GM18517 (cell line): ENCODE results near the gene LHFPL3.
"Not testable (repeated sequence)": the region's sequence is repeated elsewhere in the genome, so short reads cannot be mapped to it uniquely, and the experiment has no call there.

ENCODE experiments used
- ATAC-seq: cut with Tn5 transposase; IDR thresholded peaks from one replicate; pipeline ENCODE4 v1.9.1; 2021; ENCODE audit warnings: mild to moderate bottlenecking, moderate library complexity; ENCODE audit not compliant: unreplicated experiment

Gene LHFPL3

DNA sequence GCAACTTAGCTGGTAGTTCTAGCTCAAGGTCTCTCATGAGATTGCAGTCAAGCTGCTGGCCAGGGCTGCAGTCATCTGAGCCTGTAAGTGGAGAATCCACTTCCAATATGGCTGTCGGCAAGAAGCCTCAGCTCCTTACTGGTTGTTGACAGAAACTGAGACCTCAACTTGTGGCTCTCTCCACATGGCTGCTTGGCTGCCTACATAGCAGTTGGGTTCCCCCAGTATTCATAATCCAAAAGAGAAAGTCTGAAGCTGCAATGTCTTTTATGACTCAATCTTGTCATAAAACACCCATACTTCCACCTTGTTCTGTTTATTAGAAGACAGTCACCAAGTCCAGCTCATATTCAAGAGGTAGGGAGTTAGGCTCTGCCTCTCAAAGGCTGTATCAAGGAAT lies 350.7 kb downstream of the LHFPL3 start:
- ATAC-seq = no peak

DNA sequence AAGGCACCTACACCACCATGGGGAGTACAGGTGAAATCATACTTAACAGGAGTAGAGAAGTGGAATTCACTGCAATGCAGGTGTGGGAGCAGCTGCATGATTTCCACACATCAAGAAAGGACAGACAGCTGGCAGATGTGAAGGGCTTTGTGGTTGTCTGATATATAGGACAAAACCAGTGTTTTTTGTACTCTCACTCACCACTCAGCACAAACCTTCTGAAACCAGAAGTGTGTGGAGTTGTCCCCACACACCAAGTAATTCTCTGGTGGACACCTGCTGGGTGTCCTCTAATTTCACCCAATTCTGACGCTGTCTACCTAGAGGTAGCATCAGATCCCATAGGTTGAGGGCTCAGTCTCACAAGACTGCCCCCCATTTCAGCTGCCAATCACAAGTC lies 357.9 kb downstream of the LHFPL3 start:
- no peak for ATAC-seq

DNA sequence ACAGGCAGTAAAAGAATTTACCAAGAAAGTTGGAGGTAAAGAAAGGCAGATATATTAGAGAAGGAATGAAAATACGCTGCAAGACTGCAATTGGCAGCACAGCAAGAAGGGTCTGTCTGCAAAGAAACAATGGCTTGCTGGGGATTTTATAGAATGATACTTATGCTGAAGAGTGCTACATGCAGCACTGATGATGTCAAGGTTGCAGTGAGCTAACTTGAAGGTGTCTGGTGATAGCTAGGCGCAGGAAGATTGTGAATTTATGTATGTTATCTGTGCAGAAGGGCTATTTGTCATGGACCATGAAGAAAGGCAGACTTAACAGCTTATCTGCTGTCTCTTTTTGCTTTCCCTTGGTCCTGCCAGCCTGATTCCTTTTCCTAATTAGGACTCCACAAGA lies 366.3 kb downstream of the LHFPL3 start:
- ATAC-seq = no peak

DNA sequence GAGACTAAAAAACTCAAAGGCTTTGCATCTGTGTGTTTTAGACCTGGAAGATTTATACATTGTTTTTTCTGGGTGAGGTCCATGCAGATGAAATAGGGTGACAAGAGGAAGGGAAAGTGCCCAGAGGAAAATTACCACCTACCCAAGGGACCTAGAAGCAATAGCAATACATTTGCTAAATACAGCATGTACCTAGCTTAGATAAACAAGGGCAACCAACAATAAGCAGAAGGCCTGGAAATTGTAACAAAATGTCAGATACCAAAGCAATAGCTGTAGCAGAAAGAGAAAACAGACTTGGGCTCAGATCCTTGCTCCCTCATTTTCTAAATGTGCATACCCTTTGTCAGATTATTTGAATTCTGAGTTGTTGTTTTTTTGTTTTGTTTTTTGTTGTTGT lies 367.2 kb downstream of the LHFPL3 start:
- no peak for ATAC-seq

DNA sequence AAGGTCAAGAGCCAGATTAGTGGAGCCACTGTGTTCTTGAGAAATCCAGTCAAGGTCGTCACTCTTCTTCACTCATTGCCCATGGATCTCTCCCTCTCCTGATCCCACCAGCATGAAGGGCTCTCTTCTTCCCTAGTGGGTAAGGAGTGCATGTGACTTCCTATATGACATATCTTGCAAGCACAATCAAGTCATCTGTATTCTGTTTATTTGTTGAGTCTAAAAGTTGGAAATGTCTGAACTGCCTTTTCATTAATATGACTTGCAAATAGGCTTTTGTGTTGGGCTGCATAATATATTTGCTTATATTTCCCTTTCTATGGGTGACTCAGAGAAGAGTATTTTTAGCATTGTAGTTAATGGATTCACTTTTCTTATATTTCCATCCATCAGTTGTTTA lies 371.9 kb downstream of the LHFPL3 start:
- ATAC-seq = no peak

DNA sequence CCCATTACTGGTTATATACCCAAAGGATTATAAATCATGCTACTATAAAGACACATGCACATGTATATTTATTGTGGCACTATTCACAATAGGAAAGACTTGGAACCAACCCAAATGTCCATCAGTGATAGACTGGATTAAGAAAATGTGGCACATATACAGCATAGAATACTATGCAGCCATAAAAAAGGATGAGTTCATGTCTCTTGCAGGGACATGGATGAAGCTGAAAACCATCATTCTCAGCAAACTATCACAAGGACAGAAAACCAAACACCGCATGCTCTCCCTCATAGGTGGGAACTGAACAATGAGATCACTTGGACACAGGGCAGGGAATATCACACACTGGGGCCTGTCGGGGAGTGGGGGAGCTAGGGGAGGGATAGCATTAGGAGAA lies 392.6 kb downstream of the LHFPL3 start:
- not testable (repeated sequence) for ATAC-seq

DNA sequence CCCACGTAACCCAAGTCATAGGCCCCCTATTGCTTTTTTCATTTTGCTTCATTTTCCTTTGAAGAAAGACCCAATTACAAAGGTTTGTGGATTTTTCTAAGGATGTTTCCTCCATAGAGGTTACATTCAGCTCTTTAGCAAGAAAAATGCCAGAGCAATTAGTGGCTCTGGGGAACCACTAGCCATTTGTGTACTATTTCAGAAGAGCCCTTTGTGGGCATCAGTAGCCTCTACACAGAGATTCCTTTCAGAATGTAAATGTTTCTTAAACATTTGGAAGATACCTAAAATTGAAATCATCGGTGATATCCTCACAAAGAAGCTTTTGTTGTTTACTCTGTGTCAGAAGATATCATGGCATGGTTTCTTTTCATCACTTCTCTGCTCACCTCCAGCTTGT lies 394.6 kb downstream of the LHFPL3 start:
- no peak for ATAC-seq

DNA sequence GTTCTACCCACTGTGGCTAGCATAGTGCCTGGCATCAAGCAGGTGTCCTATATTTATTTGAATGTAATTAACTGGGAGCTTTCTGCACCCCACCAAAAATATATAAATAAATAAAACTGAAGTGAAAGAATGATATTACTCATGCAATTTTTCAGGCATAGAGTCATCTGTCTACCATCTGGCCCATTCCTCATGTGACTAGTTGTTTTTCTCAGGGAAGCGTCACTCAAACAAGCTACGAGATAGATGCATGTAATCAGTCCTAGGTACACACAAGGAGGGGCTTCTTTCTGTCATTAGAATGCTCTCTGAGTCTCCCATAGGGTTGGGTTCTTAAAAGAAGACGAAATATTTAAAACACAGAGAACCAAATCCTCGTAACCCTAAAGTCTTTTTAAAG lies 430.1 kb downstream of the LHFPL3 start:
- no peak for ATAC-seq

DNA sequence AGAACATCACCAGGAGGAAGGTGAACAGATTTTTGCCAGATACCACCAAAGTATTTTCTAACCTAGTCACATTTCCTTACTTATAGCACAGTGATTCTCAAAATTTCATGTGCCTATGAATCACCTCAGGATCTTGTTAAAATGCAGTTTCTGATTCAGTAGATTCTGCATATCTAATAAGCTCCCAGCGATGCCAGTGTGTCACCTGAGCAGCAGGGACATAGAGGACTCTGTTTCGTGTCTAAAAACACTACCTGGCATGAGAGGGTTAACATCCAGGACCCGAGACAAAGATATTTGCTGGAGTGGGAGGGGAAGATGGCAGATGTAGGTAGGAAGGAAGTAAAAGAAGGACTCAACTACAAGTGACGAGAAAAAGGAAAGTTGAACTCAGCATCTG lies 433.5 kb downstream of the LHFPL3 start:
- ATAC-seq = no peak

DNA sequence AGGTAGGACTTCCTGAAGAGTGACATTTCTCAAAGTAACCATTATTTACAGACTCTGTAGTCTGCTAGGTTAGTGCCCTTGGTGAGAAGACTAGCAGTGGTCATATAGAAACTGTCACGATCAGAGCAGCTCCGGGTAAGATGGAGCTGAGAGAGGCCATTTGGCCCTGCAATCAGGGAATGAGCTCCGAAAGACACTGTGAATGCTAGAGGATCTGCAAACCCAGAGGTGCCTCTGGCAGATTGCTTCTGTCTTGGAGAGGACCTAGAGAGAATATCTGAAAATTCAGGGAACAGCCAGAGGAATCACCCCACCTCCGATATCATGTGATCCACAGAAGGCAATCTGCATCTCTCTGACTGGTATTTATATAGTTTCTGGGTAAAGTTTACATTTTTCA lies 438.7 kb downstream of the LHFPL3 start:
- no peak for ATAC-seq

DNA sequence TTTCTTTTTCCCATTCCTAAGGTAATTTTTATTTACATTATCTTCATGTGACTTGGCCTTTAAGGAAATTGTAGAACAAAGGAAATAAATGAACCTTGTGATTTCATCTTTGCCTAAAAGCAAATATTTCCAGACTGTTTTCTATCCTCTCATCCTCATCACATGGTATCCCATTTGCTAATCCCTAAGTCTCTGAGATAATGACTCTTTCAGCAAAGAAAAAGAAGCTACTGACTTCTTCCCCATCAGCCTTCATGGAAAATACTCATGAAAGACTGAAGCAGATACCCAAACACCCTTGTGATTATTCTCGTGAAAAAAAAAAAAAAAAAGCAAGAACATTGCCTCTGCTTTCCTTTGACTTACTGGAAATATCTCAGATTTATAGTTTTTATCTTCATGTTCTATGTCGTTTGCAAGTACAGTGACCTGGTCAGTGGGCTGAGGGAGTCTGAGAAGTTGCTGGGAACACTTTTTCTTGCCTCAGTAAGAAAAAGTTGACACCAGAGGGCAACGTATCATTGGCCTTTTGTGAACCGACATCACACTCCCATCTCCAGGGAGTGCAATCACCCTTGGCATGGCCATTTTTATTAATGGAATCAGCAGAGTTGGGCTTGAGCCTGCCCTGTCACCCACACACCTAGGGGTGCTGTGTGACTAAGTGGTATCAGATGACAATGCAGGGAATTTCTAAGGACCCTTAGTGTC lies 439.6 kb downstream of the LHFPL3 start:
- ATAC-seq = no peak

DNA sequence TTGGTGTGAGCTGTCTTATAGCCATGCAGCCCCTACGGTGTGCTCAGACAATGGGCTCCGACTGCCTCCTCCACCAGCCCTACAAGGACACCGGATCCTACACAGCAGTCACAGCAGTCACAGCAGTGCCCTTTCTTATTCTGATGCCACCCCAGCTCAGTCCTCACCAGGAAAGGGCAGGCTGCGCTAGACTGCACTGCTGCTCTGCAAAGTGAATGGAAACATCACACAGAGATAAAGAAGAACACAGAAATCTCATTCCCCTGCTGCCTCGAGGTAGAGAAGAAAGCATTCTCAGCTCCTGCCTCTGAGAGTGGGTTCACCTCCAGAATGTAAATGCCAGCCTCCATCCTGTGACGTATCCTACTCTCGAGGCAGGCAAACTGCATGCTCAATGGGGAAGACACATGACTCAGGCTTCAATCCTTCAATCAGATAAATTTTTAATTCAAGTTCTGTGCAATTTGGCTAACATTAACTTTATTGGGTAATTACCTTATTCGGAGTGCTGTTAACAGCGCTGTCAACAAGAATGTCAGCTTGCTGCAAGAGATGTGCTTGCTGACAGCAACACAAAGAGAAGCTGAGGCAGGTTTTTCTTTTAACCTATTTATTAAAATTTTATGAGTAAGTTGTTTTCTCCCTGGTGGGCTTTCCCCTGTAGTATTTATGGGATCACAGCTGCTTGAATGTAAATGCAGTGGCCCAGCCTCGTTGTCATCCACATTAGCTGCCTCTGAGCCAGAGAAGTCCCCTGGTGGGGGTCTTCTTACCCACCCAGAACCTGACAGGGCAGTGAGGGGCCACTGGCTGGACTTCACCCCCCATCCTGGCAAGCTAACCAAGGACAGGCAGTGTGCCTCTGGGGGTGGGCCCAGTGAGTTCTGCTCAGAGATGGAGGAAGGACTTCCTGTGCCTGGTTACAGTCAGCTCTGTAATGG lies 444.3 kb downstream of the LHFPL3 start:
- no peak for ATAC-seq

DNA sequence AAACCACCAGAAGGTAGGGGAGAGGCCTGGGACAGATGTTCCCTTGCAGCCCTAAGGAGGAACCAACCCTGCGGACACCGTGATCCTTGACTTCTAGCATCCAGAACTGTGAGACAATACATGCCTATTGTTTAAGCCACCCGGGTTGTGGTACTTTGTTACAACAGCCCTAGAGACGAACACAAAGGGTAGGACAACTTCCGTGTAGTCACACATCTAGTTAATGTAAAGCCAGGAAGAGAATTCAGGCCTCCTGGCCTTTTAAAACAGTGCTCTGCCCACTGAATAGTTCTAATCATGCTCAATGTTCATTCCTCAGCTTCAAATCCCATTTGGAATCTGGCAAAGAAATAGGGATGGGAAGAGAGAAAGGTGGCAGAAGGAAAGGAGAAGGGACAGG lies 445.4 kb downstream of the LHFPL3 start:
- ATAC-seq = no peak

DNA sequence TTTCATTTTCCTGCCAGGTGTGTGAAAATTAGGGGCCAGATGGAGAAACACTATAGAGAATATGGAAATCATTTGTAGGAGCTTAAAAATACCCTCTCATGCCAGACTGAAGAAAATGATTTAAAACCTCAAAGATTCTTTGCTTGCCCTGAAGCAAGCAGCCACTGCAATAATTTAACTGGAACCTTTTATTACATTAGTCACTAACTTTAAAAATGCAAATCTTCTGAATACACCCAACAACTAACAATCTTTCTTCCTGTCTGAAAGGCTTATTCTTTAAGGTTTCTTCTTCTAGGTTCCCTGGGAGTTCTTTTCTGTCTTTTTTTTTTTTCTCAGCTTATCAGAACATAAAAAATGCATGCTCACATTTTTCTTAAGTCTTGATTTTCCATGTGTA lies 447.1 kb downstream of the LHFPL3 start:
- no peak for ATAC-seq

DNA sequence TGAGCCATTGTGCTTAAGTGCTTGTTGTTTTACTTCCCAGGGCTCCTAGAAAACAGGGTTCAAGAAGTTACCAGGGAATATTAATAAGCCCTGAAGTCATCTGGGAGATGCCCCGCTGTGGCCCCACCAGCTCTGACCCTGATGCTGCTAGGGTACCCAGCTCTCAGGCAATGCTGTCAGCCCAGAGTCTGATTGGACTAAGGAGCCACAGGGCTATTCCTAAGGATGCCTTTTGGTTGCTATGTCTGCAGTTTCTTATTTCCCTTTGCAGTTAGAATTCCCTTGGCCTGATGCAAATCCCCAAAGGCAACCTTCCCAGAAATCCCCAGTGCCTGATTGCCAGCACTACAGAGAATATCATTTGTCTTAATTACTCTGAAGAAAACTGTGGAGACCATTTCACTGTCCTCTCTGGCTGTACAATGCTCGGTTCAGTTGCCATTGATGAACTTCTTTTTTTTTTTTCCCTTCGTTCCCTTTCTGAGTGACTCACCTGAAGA lies 448.9 kb downstream of the LHFPL3 start:
- no peak for ATAC-seq

DNA sequence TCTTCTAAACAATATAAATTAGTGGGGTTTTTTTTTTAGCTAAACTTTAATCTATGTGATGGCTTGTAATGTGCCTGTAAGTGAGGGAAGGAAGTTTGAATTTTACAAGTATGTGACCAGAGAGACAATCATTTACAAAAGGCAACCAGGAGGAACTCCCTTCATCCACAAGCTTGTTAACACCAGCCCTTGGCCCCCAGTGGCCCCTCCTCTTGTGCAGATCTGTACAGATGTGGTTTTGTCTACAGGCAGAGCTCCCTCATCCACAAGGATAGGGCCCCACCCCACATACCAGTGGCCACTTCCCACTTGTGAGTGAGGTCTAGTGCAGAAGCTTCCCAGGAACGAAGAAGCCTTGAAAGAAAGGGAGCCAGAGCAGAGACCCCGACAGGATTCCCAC lies 451.5 kb downstream of the LHFPL3 start:
- no peak for ATAC-seq

DNA sequence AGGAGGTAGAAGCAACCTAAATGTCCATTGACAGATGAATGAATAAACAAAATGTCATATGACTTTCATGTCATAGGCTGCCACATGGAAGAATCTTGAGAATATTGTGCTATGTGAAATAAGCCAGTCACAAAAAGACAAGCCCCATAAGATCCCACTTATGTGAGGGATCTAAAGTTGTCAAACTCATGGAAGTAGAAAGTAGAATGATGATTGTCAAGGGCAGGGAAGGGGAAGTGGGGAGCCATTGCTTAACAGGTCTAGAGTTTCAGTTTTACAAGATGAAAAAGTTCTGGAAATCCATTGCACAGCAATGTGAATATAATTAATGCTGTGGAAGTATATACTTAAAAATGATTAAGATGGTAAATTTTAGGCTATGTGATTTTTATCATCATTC lies 456.3 kb downstream of the LHFPL3 start:
- ATAC-seq = no peak

DNA sequence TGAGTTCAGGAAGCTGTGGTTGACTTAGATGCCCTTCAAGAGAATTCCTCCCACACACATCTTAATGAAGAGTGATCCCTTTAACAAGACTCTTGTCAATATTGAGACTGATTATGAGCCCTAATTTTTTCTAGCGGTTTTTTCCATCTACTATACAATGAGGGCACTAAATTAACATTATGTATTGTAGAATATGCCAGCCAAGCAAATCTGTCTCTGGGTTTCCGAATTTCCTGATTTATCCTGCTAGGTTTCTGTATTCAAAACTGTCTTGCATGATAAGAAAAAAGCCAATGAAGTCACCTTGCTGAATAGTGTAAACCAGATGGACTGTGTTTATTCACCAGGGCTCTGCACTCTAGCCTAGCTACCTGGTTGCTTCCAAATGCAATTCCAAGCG lies 461.4 kb downstream of the LHFPL3 start:
- no peak for ATAC-seq

DNA sequence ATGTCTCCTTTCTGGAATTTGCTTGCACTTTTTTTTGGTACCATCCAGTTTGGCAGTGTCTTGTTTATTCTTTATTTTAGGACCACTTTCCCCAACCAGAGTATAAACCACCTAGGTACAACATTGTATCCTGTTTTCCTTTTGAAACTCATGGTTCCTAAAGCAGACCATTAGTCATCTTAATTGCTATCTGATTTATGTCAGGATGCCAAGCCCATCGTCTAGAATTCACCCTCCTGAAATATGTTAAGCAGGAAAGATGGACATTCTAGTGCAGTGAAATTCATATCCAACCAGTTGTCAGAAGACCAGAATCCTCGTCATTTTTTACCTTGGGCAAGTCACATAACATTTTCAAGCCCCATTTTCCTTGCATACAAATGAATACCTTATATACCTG lies 462.0 kb downstream of the LHFPL3 start:
- ATAC-seq = no peak

DNA sequence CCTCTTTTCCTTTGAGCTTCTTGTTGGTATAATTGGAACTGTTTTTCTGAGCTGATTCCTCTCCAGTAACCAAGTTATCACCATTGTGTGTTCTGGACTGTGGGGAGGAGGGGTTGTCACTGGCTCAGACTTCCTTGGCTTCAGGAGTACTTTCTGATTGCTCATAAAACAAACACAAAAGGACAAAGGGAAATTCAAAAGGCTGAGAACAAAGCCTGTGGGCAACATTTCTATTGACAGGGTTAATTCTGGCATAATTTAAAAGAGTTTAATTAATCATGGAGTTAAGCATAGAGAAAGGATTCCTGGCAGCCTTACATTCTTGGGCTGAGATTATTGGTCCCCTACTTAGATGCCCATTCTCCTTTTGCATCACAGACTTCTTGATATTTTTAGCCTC lies 462.7 kb downstream of the LHFPL3 start:
- ATAC-seq = no peak

DNA sequence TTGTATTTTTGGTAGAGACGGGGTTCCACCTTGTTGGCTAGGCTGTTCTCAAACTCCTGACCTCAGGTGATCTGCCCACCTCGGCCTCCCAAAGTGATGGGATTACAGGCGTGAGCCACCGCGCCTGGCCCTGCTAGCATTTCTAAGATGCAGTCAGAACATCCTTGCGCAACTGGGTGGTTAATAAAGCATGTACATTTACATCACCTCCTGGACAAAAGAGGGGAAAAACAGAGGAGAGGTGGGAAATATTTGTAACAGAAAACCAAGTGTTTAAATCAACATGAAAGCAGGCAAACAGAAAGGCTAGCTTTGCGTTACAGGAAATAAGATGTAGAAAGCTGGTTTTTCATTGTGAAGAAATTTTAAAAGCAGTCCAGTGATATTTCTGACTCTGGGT lies 464.7 kb downstream of the LHFPL3 start:
- ATAC-seq = no peak

DNA sequence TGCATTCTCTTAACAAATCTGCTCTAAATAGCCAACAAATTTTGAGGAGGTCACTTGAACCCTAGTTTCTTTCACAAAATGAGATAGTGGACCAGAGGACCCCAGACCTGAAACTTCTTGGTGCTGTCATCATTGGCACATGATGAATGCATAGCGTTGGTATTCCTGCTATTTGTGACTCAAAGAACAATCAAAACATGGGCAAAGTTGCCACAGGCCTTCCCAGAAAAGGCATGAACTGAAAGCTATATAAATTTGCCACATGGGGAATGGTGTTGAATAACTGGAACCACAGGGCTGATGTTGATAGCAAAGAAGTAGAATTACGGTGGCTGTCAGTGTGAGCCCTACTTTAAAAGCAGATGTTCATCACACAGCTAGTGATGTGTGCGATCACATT lies 465.8 kb downstream of the LHFPL3 start:
- ATAC-seq = no peak
